Right forelimb (tissue), 1 donor: Measurements from ENCODE around the gene ADAMTS15.

ENCODE experiments used
- DNase-seq: peaks from one replicate; pipeline ENCODE4 v3.0.0-alpha.2; 2018

Gene ADAMTS15

GRCh38 chr11:130462101-130462885 is 13.8 kb downstream of the ADAMTS15 start:
- no peak for DNase-seq

- DNase-seq, result no peak
Measured at GRCh38 chr11:130462931-130463330, 14.5 kb downstream of the ADAMTS15 start.

- no peak for DNase-seq
Measured at GRCh38 chr11:130464291-130464812, 15.9 kb downstream of the ADAMTS15 start.

GRCh38 chr11:130465263-130465662 is 16.8 kb downstream of the ADAMTS15 start:
- no peak for DNase-seq

GRCh38 chr11:130467116-130467900 is 18.9 kb downstream of the ADAMTS15 start:
- DNase-seq, result no peak

- DNase-seq, result peak; percentile 22
Measured at GRCh38 chr11:130469181-130469580, 20.7 kb downstream of the ADAMTS15 start.

- DNase-seq, result no peak
Measured at GRCh38 chr11:130470832-130471706, 22.6 kb downstream of the ADAMTS15 start.

GRCh38 chr11:130471731-130472433 is 23.4 kb downstream of the ADAMTS15 start:
- peak; percentile 25 for DNase-seq

GRCh38 chr11:130472434-130472961 is 24.1 kb downstream of the ADAMTS15 start:
- no peak for DNase-seq

- DNase-seq, result peak; percentile 38
Measured at GRCh38 chr11:130473056-130473794, 24.8 kb downstream of the ADAMTS15 start.

GRCh38 chr11:130473795-130474377 is 25.4 kb downstream of the ADAMTS15 start:
- peak; percentile 37 for DNase-seq

- DNase-seq, result peak; percentile 42
Measured at GRCh38 chr11:130474637-130475400, 26.4 kb downstream of the ADAMTS15 start.

GRCh38 chr11:130475426-130476053 is 27.1 kb downstream of the ADAMTS15 start:
- peak; percentile 34 for DNase-seq

GRCh38 chr11:130476200-130476921 is 27.9 kb downstream of the ADAMTS15 start:
- DNase-seq, result peak; percentile 44

- DNase-seq, result peak; percentile 35
Measured at GRCh38 chr11:130476922-130477491, 28.6 kb downstream of the ADAMTS15 start.

- peak; percentile 33 for DNase-seq
Measured at GRCh38 chr11:130477586-130478203, 29.2 kb downstream of the ADAMTS15 start.

- peak; percentile 48 for DNase-seq
Measured at GRCh38 chr11:130478204-130478701, 29.8 kb downstream of the ADAMTS15 start.

GRCh38 chr11:130478881-130479280 is 30.4 kb downstream of the ADAMTS15 start:
- DNase-seq, result peak; percentile 23
